Renal pelvis (tissue), 4 donors: Measurements from ENCODE around the gene RASGRF1. TPM values are rescaled to one million over a fixed set of nuclear protein-coding genes. Genes with fewer than 3 reads are reported as not detected.

ENCODE experiments used
- DNase-seq: peaks from one replicate; pipeline ENCODE4 v3.0.0-alpha.2; 2013
- polyA plus RNA-seq, 3 donors: library from polyadenylated mRNA; unstranded; fragments of 120-200 nt; gene quantifications; one replicate each; pipeline ENCODE4 v1.2.1, GENCODE V29; 2013; ENCODE audit not compliant: insufficient read length in 3 of 3

Gene RASGRF1
- polyA plus RNA-seq, 3 donors = 0.40 to 0.51 (median 0.41) TPM

DNA sequence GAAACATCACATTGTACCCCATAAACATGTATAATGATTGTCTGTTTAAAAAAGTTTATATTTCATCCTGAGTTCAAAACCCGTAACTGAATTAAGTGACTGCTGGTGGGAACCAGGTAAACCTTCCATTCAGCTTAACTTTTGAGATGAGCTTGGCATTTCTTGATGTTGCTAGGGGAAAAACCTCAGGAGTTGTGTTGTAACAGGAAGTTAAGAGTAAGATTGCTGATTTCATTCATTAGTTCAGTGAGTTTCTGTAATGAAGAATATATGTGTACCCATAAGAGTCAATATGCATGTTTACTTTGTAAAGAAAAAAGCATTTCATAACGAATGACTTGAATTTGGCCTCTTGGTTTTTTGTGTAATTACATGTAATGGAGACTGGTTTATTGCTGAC lies 178.3 kb downstream of the RASGRF1 start:
- DNase-seq = no peak

DNA sequence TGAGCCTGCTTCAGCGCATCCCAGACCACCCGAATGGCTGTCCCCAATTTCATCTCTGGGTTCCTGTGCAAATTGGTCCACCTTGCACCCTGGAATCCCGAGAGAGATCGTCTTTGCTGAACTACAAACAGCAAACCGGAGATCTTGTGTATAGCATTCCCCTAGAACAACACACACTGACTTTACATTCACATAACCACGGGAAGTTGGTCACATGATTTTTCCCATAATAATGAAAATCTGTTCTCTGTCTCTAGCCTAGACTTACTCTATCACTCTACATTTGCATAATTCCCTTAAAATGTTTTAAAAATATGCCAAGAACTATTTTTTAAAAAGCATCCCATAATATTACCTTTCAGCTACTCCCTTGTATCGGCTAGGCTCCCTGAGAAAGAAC lies 180.3 kb downstream of the RASGRF1 start:
- no peak for DNase-seq

Other genes starting within 250 kb of the RASGRF1 start
- gene MORF4L1, start 217.9 kb downstream of the RASGRF1 start, polyA plus RNA-seq = 100 to 1,000 TPM; 680 to 768 (median 766) TPM
- gene CTSH, start 145.7 kb downstream of the RASGRF1 start, polyA plus RNA-seq = 100 to 1,000 TPM; 147 to 221 (median 195) TPM
- under 1 TPM; 0.06 to 0.12 (median 0.06) TPM for gene ANKRD34C, start 191.9 kb upstream of the RASGRF1 start, polyA plus RNA-seq
- 10 to 100 TPM; 60.2 to 64.4 (median 62.1) TPM for gene TMED3, start 220.3 kb upstream of the RASGRF1 start, polyA plus RNA-seq